ENCODE results near the gene PFDN6. TPM values are rescaled to one million over a fixed set of nuclear protein-coding genes. Genes with fewer than 3 reads are reported as not detected.
A peak's percentile ranks its signal among the peaks of the same experiment; 100 is the strongest.
"Not testable (repeated sequence)": the region's sequence is repeated elsewhere in the genome, so short reads cannot be mapped to it uniquely, and the experiment has no call there.

Gene PFDN6
- 57.3 TPM for total RNA-seq
- long read RNA-seq, partial matches to known transcripts: 0 of 2 reads
- long read RNA-seq, other reads (novel, unspliced or antisense): 0 of 2 reads

DNA sequence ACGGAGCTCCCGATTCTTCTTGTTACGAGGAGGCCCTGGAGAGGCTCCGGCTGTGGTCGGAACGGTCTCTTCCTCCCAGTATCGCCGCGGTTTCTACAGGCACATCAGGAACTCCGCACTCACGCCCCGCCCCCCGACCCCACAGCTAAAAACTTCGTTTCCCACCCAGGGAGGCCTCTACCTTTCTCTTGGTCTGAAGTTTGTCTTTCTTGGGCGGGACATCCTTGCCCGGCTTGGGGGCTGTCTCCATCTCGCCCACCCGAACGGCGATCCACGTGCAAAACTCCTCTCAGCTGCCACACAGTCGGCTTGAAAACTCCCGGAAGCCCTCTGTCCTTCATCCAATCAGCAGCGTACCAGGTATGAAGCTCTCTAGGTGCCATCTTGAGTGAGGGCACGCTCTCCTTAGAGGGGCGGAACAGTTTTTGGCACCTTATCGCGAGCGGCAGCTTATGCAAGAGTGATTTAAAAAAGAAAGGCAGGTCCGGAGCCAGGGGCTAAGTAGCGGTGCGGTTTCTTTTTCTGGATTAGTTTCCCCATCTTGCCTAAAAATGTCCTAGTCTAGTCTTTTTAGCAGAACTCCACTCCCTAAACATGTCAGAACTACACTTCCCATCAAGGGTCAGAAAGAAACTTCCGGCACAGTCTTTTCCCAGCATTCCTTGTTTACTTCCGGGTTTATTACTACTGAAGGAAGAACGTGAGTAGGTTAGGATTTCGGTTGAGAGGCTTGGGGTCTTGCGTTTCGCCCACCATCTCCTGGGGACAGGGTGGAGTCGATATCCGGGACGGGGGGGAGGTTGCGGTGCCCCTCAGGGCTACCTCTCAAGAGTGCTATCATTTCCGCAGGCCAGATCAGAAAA, at the start of gene PFDN6, which contains the start of gene WDR46:
TSS of gene PFDN6 (plus strand) at position 681 of the 863 bp plus-strand sequence. CDS start 256 bp downstream, outside the sequence.
TSS of gene WDR46 (minus strand) at position 319 of the 863 bp plus-strand sequence. CDS start at position 250, 69 bp downstream.
- DNase-seq (peak; percentile 75), ATAC-seq (peak; percentile 95)
- intact Hi-C loops (cut with micrococcal nuclease): no loop called here

GRCh38 chr6:33241968-33242367, 47.4 kb upstream of the PFDN6 start:
- intact Hi-C loops (cut with micrococcal nuclease): loop anchor here (10.0 kb wide), 1 partner anchor 227 kb away; no protein-coding TSS in a partner anchor
- no peak for DNase-seq
- ATAC-seq: no peak

- intact Hi-C loops (cut with micrococcal nuclease): loop anchor here (10.0 kb wide), 1 partner anchor 229 kb away; no protein-coding TSS in a partner anchor
- no peak for ATAC-seq
Observed at GRCh38 chr6:33243476-33243875, 45.9 kb upstream of the PFDN6 start.

DNA sequence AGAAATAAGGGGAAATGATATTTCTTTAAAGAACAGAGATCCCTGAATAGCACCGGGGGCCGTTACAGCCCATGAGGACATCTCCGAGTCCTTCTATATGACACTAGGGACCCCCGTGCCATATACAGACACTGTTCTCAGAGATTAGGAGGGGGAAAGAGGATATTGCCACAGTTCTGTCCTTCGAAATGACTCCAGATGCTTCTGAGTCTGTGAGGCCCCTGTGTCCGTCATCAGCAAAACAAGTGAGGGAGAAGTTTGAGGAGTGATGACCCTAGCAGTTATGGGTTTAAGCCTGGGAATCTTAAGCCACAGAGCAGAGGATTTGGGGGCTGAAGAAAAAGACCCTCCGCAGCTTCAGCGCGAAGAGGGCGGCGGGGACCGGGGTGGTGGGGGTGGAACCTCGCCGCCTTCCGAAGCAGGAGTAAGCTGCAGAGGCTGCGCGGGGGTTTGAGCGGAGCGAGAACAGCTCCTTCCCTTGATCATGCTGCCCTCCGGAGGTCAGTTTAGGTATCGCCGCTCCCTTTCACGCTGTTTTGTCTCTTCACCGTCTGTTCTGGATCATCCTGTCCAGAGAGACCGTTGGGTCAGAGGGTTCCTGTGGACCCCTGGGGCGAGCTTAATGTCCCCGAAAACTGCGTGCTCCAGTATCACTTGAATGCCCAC, 41.3 kb upstream of the PFDN6 start:
- peak; percentile 91 for DNase-seq
- ATAC-seq: peak; percentile 76
- intact Hi-C loops (cut with micrococcal nuclease): loop anchor here (5.0 to 10.0 kb wide), 2 partner anchors 86 to 233 kb away; no protein-coding TSS in a partner anchor

More at GRCh38 chr6:33243476-33243875, 45.9 kb upstream of the PFDN6 start:
- DNase-seq: no peak

DNA sequence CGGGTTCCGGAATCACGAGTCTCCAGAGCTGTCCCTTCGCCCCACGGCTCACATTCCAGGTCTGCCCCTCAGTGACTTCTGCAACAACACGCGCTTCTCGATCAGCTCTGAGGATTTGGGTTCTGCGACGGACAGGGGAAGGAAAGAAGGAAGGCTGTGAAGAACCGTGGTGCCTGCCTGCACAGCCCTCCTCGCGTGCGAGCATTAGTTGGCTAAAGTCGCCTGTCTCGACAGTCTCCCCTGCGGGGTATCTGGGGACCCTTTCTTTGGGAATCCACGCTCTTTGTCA, 40.8 kb upstream of the PFDN6 start:
- peak; percentile 18 for ATAC-seq
- DNase-seq: no peak

DNA sequence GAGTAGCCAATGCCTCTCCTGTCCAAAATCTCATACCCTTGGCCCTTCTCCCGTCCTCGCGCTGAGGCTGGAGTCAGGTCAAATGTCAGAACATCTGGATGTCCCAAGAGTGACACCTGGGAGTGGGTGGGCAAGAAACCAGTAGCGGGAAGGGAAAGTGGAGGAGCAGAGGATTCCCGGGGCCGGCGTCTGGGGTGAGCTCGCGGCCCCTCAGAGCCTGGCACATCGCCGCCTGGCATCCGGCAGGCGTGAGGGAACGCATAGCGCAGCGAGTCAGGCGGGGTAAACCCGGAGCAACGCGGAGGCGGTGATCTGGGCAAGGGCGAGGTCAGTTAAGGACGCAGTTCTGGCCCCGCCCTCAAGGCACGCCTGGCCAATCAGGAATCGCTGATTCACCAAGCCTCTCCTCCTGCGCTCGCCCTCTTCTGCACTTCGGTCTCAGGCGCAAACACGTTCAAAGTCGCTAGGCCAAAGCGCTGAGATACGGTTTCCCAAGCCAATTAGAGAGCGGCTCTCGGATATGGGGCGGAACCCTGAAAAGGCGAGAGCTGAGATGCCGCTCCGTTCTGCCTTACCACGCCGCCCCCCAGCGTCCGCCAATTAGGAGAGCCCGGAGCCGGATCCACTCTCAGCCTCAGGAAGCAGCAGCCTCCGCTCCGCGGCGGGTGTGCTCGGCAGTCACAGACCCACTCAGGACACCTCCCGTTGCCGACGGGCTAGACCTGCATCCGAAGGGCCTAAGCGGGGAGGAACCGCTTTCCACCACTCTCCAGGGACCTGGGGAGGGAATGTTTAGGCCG, 40.3 kb upstream of the PFDN6 start:
- intact Hi-C loops (cut with micrococcal nuclease): loop anchor here (5.0 to 10.0 kb wide), 2 partner anchors 87 to 234 kb away; no protein-coding TSS in a partner anchor
- ATAC-seq (peak; percentile 96), DNase-seq (peak; percentile 97)

More for the DNA sequence above, 40.8 kb upstream of the PFDN6 start:
- intact Hi-C loops (cut with micrococcal nuclease): loop anchor here (5.0 to 10.0 kb wide), 2 partner anchors 86 to 234 kb away; no protein-coding TSS in a partner anchor

- DNase-seq (peak; percentile 32), ATAC-seq (peak; percentile 3)
- intact Hi-C loops (cut with micrococcal nuclease): loop anchor here (5.0 to 10.0 kb wide), 2 partner anchors 88 to 235 kb away; no protein-coding TSS in a partner anchor
Observed at GRCh38 chr6:33249732-33250630, 39.4 kb upstream of the PFDN6 start.

- ATAC-seq: no peak
- no peak for DNase-seq
- intact Hi-C loops (cut with micrococcal nuclease): no loop called here
Observed at GRCh38 chr6:33250731-33251130, 38.7 kb upstream of the PFDN6 start.

GRCh38 chr6:33251395-33252012, 37.9 kb upstream of the PFDN6 start:
- intact Hi-C loops (cut with micrococcal nuclease): no loop called here
- DNase-seq: no peak
- no peak for ATAC-seq

GRCh38 chr6:33252759-33253158, 36.6 kb upstream of the PFDN6 start:
- DNase-seq (no peak), ATAC-seq (no peak)
- intact Hi-C loops (cut with micrococcal nuclease): no loop called here

DNA sequence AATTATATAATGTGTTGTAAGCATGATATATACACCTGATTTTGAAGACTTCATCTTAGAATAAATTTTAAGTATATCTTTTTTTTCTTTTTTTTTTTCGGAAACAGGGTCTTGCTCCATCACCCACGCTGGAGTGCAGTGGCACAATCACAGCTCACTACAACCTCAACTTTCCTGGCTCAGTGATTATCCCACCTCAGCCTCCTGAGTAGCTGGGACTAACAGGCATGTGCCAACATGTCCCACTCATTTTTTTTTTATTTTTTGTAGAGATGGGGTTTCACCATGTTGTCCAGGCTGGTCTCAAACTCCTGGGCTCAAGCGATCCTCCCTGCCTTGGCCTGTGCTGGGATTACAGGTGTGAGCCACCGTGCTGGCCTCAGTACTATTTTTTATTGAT, 34.8 kb upstream of the PFDN6 start:
- intact Hi-C loops (cut with micrococcal nuclease): no loop called here
- ATAC-seq: no peak
- DNase-seq: no peak

- no peak for ATAC-seq
- intact Hi-C loops (cut with micrococcal nuclease): no loop called here
- DNase-seq: no peak
Observed at GRCh38 chr6:33259032-33259431, 30.4 kb upstream of the PFDN6 start.

DNA sequence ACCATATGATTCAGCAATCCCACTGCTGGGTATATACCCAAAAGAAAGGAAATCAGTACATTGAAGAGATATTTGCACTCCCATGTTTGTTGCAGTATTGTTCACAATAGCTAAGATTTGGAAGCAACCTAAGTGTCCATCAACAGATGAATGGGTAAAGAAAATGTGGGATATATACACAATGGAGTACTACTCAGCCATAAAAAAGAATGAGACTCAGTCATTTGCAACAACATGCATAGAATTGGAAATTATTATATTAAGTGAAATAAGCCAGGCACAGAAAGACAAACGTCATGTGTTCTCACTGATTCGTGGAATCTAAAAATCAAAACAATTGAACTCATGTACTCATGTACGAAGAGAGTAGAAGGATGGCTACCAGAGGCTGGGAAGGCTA, 26.9 kb upstream of the PFDN6 start:
- DNase-seq; intact Hi-C loops (cut with micrococcal nuclease); ATAC-seq: not testable (repeated sequence)

DNA sequence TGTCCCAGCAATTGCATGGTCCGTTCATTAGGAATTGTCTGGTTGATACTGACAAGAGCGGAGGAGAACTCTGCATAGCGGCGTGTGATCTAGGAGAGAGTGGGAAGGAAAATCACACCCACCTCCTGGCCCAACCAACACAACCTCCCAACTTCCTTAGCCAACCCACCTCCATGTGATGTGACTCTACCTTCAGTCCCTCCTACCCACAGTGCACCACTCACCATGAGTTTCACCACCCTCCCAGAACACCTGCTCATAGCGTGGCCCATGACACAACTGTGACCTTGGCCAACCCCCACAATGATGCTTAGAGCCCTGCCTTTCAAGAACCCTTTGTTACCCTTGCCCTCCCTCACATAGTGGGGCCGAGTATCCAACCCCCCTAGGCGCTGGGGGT, 25.4 kb upstream of the PFDN6 start:
- intact Hi-C loops (cut with micrococcal nuclease): no loop called here
- no peak for DNase-seq
- no peak for ATAC-seq

GRCh38 chr6:33271117-33271467, 18.3 kb upstream of the PFDN6 start:
- ATAC-seq: peak; percentile 21
- DNase-seq: no peak
- intact Hi-C loops (cut with micrococcal nuclease): no loop called here

DNA sequence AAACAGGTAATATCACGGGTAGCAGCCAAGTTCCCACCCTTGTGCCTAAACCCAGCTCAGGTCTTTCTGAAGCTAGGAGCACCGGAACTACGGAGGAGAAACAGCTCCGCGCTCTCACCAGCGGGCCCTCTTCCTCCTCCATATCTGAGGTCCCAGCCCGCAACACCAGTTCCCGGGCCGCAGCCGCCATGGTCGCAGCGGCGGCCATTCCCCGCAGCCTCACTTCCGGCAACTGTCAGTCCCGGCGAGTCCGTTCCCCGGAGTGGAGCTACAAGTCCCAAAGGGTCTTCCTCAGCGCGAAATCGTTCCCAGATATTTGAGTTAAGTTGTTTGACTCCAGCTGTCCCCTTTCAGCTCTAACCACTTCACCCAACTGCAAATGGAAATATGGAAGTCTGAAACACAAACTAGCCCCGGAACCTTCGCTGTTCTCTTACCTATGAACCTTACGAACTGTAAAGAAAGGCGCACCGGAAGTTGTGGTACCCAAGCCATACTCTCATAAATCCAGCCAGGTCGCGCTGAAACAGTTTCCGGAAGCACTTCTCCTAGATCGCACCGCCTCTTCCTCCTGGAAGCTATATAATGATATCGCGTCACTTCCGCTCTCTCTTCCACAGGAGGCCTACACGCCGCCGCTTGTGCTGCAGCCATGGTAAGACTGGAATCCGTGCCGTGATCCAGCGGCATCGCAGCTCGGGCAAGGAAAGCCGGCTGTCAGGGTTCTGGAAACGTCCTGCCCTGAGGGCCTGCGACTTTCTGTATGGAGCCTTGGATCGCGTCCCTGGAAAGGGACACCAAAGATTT, 17.7 kb upstream of the PFDN6 start, which contains the start of the genes RPS18 and VPS52:
TSS of gene RPS18 (plus strand) at position 608 of the 807 bp plus-strand sequence. CDS start at position 653, 45 bp downstream.
TSS of gene VPS52 (minus strand) at position 409 of the 807 bp plus-strand sequence. CDS start at position 208, 201 bp downstream.
- intact Hi-C loops (cut with micrococcal nuclease): no loop called here
- DNase-seq (peak; percentile 91), ATAC-seq (peak; percentile 96)
